Measurements from ENCODE around the gene SLC35F1. TPM values are rescaled to one million over a fixed set of nuclear protein-coding genes. Genes with fewer than 3 reads are reported as not detected.
A peak's percentile ranks its signal among the peaks of the same experiment; 100 is the strongest.

The SLC35F1 gene
- total RNA-seq, 1 experiment from 2014 or later, result not detected

DNA sequence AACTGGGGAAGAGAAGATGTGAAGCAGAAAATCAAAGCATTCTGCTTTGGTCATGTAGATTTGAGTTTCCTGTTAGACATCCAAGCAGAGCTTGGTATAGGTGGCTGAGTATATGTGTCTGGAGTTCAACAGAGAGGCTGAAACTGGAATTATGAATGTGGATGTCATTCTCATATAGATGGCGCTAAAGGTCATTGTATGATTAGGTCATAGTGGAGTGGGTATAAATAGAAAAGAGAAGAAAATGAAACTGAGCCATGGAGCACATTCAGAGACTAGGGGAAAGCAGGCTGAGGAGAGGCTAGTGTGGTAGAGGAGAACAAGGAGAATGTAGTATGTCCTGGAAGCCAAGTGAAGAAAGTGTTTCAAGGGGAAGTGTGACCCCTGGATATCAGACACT, 345.4 kb downstream of the SLC35F1 start:
- H3K36me3 ChIP-seq (ENCODE audit: low read depth), result no peaks in the 10 kb centered on the region
- CTCF ChIA-PET, result no interaction called here
- POLR2A ChIA-PET (ENCODE audit: unreplicated experiment), result no interaction called here
- no peaks in the 10 kb centered on the region for H3K9me2 ChIP-seq (ENCODE audit: insufficient read depth)
- no peaks in the 10 kb centered on the region for H4K20me1 ChIP-seq (ENCODE audit: insufficient read depth)
- H3K4me1 ChIP-seq (replicated peaks; ENCODE audit: insufficient read depth), result no peaks in the 10 kb centered on the region
- no TSS peak for BruUV-seq (replicated peaks)
- H3K4me3 ChIP-seq, result no peak overlapping the region
- DNase-seq, result no peak
- intact Hi-C loops (cut with micrococcal nuclease; ENCODE audit: unreplicated experiment), result loop anchor here (10.0 kb wide), 1 partner anchor 278 kb away; no protein-coding TSS in a partner anchor
- no peaks in the 10 kb centered on the region for H3K79me2 ChIP-seq (ENCODE audit: low read depth)
- H3K9me3 ChIP-seq (ENCODE audit: insufficient read depth, low read depth), result no peaks in the 10 kb centered on the region
- no peak overlapping the region for H2AFZ ChIP-seq
- H3K27me3 ChIP-seq (ENCODE audit: insufficient read depth, low read depth), result no peaks in the 10 kb centered on the region
- H3K4me2 ChIP-seq, result no peak overlapping the region
- no peaks in the 10 kb centered on the region for H3F3A ChIP-seq (ENCODE audit: insufficient read depth, low read depth)
- H3K27ac ChIP-seq, result no peak overlapping the region
- TF ChIP-seq, protein P1, sequence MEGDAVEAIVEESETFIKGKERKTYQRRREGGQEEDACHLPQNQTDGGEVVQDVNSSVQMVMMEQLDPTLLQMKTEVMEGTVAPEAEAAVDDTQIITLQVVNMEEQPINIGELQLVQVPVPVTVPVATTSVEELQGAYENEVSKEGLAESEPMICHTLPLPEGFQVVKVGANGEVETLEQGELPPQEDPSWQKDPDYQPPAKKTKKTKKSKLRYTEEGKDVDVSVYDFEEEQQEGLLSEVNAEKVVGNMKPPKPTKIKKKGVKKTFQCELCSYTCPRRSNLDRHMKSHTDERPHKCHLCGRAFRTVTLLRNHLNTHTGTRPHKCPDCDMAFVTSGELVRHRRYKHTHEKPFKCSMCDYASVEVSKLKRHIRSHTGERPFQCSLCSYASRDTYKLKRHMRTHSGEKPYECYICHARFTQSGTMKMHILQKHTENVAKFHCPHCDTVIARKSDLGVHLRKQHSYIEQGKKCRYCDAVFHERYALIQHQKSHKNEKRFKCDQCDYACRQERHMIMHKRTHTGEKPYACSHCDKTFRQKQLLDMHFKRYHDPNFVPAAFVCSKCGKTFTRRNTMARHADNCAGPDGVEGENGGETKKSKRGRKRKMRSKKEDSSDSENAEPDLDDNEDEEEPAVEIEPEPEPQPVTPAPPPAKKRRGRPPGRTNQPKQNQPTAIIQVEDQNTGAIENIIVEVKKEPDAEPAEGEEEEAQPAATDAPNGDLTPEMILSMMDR (conservative IDR thresholded peaks at IDR 0.05), result no peak
- TF ChIP-seq EZH2 (IDR thresholded peaks at IDR 0.05; ENCODE audit: low read depth), result no peak

DNA sequence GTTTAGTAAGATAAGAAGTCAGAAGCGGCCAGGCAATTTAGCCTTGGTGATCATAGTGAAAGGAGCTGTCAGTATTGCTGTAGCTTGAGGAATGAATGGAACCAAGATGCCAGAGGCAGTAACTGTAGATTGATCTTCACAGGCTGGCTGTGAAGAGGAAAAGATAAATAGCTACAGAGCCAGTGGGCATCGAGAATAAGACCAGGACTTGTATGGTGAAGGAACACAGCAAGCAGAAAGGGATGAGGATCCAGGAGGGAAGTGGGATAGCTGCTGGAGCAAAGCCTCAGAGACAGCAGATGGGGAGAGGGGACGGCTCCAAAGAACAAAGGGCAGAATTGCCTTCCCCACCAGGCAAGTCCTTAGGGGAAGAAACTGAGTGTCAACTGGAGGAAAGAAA, 346.7 kb downstream of the SLC35F1 start:
- H4K20me1 ChIP-seq (ENCODE audit: insufficient read depth), result no peaks in the 10 kb centered on the region
- no TSS peak for BruUV-seq (replicated peaks)
- intact Hi-C loops (cut with micrococcal nuclease; ENCODE audit: unreplicated experiment), result loop anchor here (10.0 kb wide), 1 partner anchor 279 kb away; no protein-coding TSS in a partner anchor
- no peaks in the 10 kb centered on the region for H3K4me1 ChIP-seq (replicated peaks; ENCODE audit: insufficient read depth)
- no peak overlapping the region for H3K4me3 ChIP-seq
- H3K9me3 ChIP-seq (ENCODE audit: insufficient read depth, low read depth), result no peaks in the 10 kb centered on the region
- no peaks in the 10 kb centered on the region for H3F3A ChIP-seq (ENCODE audit: insufficient read depth, low read depth)
- CTCF ChIA-PET, result no interaction called here
- H3K4me2 ChIP-seq, result no peak overlapping the region
- H2AFZ ChIP-seq, result no peak overlapping the region
- no peak overlapping the region for H3K27ac ChIP-seq
- no peaks in the 10 kb centered on the region for H3K27me3 ChIP-seq (ENCODE audit: insufficient read depth, low read depth)
- POLR2A ChIA-PET (ENCODE audit: unreplicated experiment), result no interaction called here
- no peaks in the 10 kb centered on the region for H3K36me3 ChIP-seq (ENCODE audit: low read depth)
- H3K79me2 ChIP-seq (ENCODE audit: low read depth), result no peaks in the 10 kb centered on the region
- TF ChIP-seq EZH2 (IDR thresholded peaks at IDR 0.05; ENCODE audit: low read depth), result no peak
- TF ChIP-seq, protein P1 (conservative IDR thresholded peaks at IDR 0.05), result no peak
- H3K9me2 ChIP-seq (ENCODE audit: insufficient read depth), result no peaks in the 10 kb centered on the region
- DNase-seq, result no peak

DNA sequence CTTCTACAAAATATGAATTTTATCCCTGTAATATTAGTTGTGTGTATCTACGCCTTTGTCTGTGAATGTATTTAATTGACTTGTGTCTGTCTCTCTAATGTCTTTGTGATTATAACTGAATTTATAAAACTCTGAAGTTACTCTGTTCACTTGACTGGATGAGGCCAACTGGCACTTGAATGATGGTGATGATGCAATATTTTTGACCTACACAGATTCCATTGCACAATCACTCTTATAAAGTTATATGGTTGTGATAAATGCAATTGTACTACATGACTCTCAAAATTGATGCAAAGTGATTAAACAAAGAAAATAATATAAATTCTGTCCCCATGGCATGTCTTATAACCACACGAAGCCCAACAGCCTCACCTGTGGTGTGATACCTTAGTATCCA, 353.8 kb downstream of the SLC35F1 start:
- TF ChIP-seq EZH2 (IDR thresholded peaks at IDR 0.05; ENCODE audit: low read depth), result no peak
- TF ChIP-seq, protein P1 (conservative IDR thresholded peaks at IDR 0.05), result no peak
- no peaks in the 10 kb centered on the region for H3K4me1 ChIP-seq (replicated peaks; ENCODE audit: insufficient read depth)
- no peak overlapping the region for H2AFZ ChIP-seq
- no peaks in the 10 kb centered on the region for H3K79me2 ChIP-seq (ENCODE audit: low read depth)
- CTCF ChIA-PET, result no interaction called here
- no peaks in the 10 kb centered on the region for H3K9me2 ChIP-seq (ENCODE audit: insufficient read depth)
- no peak overlapping the region for H3K4me2 ChIP-seq
- peak in 1 of 2 experiments; percentile 28 for DNase-seq
- no TSS peak for BruUV-seq (replicated peaks)
- no peaks in the 10 kb centered on the region for H3K9me3 ChIP-seq (ENCODE audit: insufficient read depth, low read depth)
- no peak overlapping the region for H3K27ac ChIP-seq
- H3F3A ChIP-seq (ENCODE audit: insufficient read depth, low read depth), result no peaks in the 10 kb centered on the region
- no peak overlapping the region for H3K4me3 ChIP-seq
- POLR2A ChIA-PET (ENCODE audit: unreplicated experiment), result no interaction called here
- no peaks in the 10 kb centered on the region for H3K27me3 ChIP-seq (ENCODE audit: insufficient read depth, low read depth)
- H4K20me1 ChIP-seq (ENCODE audit: insufficient read depth), result no peaks in the 10 kb centered on the region
- H3K36me3 ChIP-seq (ENCODE audit: low read depth), result no peaks in the 10 kb centered on the region
- intact Hi-C loops (cut with micrococcal nuclease; ENCODE audit: unreplicated experiment), result no loop called here

Data from PC-9 (cell line).